ENCODE measurements around the gene CSHL1.
"Not testable (repeated sequence)": the region's sequence is repeated elsewhere in the genome, so short reads cannot be mapped to it uniquely, and the experiment has no call there.

DNA sequence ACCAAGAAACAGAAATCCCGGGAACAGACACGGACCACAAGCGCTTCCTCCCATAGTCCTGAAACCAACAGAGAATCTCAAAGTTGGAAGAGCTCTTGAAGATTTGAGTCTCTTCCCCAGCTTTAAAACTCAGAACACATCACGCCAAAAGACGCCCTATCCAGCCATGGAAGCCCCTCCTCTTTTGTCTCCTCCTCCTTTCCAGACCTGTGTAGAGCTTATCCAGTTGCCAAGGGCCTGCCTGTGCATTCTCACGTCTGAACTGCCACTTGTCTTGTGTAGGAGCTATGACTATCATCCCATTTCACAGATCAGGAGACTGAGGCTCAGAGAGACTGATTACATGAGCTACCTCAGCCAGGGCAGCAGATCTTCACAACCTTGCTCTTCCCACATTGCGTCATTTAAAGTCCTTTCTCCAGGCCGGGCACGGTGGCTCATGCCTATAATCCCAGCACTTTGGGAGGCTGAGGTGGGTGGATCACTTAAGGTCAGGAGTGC is 28.4 kb downstream of the CSHL1 start:
- TF ChIP-seq YY1 (IDR thresholded peaks at IDR 0.05; ENCODE audit: insufficient read depth, insufficient read length); SUZ12 (IDR thresholded peaks at IDR 0.05; ENCODE audit: extremely low read depth, insufficient read depth, insufficient read length): not testable (repeated sequence)
